GM21737 (cell line): Measurements from ENCODE around the gene SPAG16.
"Not testable (repeated sequence)": the region's sequence is repeated elsewhere in the genome, so short reads cannot be mapped to it uniquely, and the experiment has no call there.

ENCODE experiments used
- ATAC-seq: cut with Tn5 transposase; IDR thresholded peaks from one replicate; pipeline ENCODE4 v1.9.1; 2021; ENCODE audit warnings: mild to moderate bottlenecking, moderate library complexity; ENCODE audit not compliant: unreplicated experiment

The SPAG16 gene

GRCh38 chr2:214062279-214062678 lies 778.0 kb downstream of the SPAG16 start:
- not testable (repeated sequence) for ATAC-seq

- no peak for ATAC-seq
These were observed 780.2 kb downstream of the SPAG16 start for GRCh38 chr2:214064471-214064870.

GRCh38 chr2:214066862-214067261 lies 782.6 kb downstream of the SPAG16 start:
- ATAC-seq, result no peak

GRCh38 chr2:214069254-214069653 lies 785.0 kb downstream of the SPAG16 start:
- ATAC-seq, result no peak

- no peak for ATAC-seq
These were observed 791.2 kb downstream of the SPAG16 start for GRCh38 chr2:214075456-214075855.

GRCh38 chr2:214076527-214076926 lies 792.3 kb downstream of the SPAG16 start:
- ATAC-seq, result no peak

GRCh38 chr2:214077727-214078126 lies 793.5 kb downstream of the SPAG16 start:
- ATAC-seq, result no peak

- no peak for ATAC-seq
These were observed 794.8 kb downstream of the SPAG16 start for GRCh38 chr2:214079032-214079431.

GRCh38 chr2:214088536-214088935 lies 804.3 kb downstream of the SPAG16 start:
- no peak for ATAC-seq

GRCh38 chr2:214096208-214096715 lies 812.0 kb downstream of the SPAG16 start:
- no peak for ATAC-seq

- no peak for ATAC-seq
These were observed 814.5 kb downstream of the SPAG16 start for GRCh38 chr2:214098811-214099210.

- ATAC-seq, result no peak
These were observed 816.2 kb downstream of the SPAG16 start for GRCh38 chr2:214100488-214100887.

GRCh38 chr2:214103276-214104001 lies 819.2 kb downstream of the SPAG16 start:
- no peak for ATAC-seq

GRCh38 chr2:214104219-214104618 lies 820.0 kb downstream of the SPAG16 start:
- ATAC-seq, result no peak

- no peak for ATAC-seq
These were observed 820.7 kb downstream of the SPAG16 start for GRCh38 chr2:214104967-214105366.

GRCh38 chr2:214107726-214108125 lies 823.5 kb downstream of the SPAG16 start:
- no peak for ATAC-seq

GRCh38 chr2:214108598-214108997 lies 824.3 kb downstream of the SPAG16 start:
- no peak for ATAC-seq

- no peak for ATAC-seq
These were observed 832.8 kb downstream of the SPAG16 start for GRCh38 chr2:214117054-214117453.

GRCh38 chr2:214126135-214126534 lies 841.9 kb downstream of the SPAG16 start:
- ATAC-seq, result no peak

- no peak for ATAC-seq
These were observed 842.9 kb downstream of the SPAG16 start for GRCh38 chr2:214127170-214127569.

- no peak for ATAC-seq
These were observed 843.3 kb downstream of the SPAG16 start for GRCh38 chr2:214127571-214127970.

- no peak for ATAC-seq
These were observed 843.8 kb downstream of the SPAG16 start for GRCh38 chr2:214128040-214128439.

- no peak for ATAC-seq
These were observed 845.9 kb downstream of the SPAG16 start for GRCh38 chr2:214130114-214130513.
